HCT116 (cell line): ENCODE data around the gene NCKAP5. TPM values are rescaled to one million over a fixed set of nuclear protein-coding genes. Genes with fewer than 3 reads are reported as not detected.

Experiments used
- ATAC-seq: fragments of 200-7000 bp; cut with Tn5 transposase; 2 replicates; pipeline ENCODE4 v1.9.1; 2020; ENCODE audit warnings: mild to moderate bottlenecking, moderate library complexity
- BruUV-seq: library from RNA; stranded (reverse); fragments of 400-500 nt; replicated peaks from 2 replicates; lab custom pipeline; 2021; lab: Mats Ljungman, UMichigan
- CTCF ChIA-PET: fragments of 300-600 bp; sonication (Branson Sonifier 250); formaldehyde crosslinking; loops from one replicate; lab custom pipeline; 2021; ENCODE audit warnings: antibody characterized with exemption; lab: Charles Lee
- POLR2A ChIA-PET: fragments of 300-600, 350-600 bp; sonication (Branson Sonifier 250); formaldehyde crosslinking; loops from one replicate; lab custom pipeline; 2021; ENCODE audit warnings: antibody characterized with exemption; lab: Charles Lee
- RAD21 ChIA-PET, 2 experiments: fragments of 300-600 bp; sonication (Branson Sonifier 250); formaldehyde crosslinking; loops; one replicate each; lab custom pipeline; 2023; ENCODE audit warnings: low total read pairs in 2 of 2; ENCODE audit not compliant: uncharacterized antibody in 2 of 2, unreplicated experiment in 2 of 2, low non-redundant PET in 1 of 2; lab: Charles Lee
- DNase-seq: peaks from one replicate; pipeline ENCODE4 v3.0.0-alpha.2; 2010; ENCODE audit warnings: low read depth, low spot score
- H2AFZ ChIP-seq: fragments of 200-600 bp; shearing (Covaris generic), sonication (generic); 2 replicates; pipeline ENCODE4 v1.6.1; 2017; ENCODE audit warnings: low read depth, mixed run types, mixed read lengths, antibody characterized with exemption, low read length; ENCODE audit not compliant: poor library complexity, severe bottlenecking
- H3K27ac ChIP-seq: 2 replicates; pipeline ENCODE4 v1.5.1; 2012; ENCODE audit warnings: low read depth, low read length
- H3K27me3 ChIP-seq: fragments of 200-600 bp; sonication (generic); 2 replicates; pipeline ENCODE4 v1.6.1; 2016; ENCODE audit warnings: mixed run types, low read length, mixed read lengths; ENCODE audit not compliant: insufficient read depth
- H3K36me3 ChIP-seq, 2 experiments: fragments of 200-500 bp in 1 of 2; fragments of 200-600 bp in 1 of 2; sonication (Bioruptor generic) in 1 of 2; sonication (generic) in 1 of 2; 2 replicates each; pipeline versions ENCODE4 v1.5.1 to v1.6.1; 2014 to 2016; ENCODE audit warnings: low read length in 2 of 2, inconsistent platforms in 1 of 2, mixed read lengths in 1 of 2, mixed run types in 1 of 2; ENCODE audit not compliant: insufficient read depth in 2 of 2, control insufficient read depth in 1 of 2
- H3K4me1 ChIP-seq, 2 experiments: fragments of 200-600 bp in 1 of 2; sonication (generic) in 1 of 2; 2 replicates each; pipeline versions ENCODE4 v1.5.1 to v1.6.1; 2012 to 2017; ENCODE audit warnings: low read length in 2 of 2, inconsistent platforms in 1 of 2, mild to moderate bottlenecking in 1 of 2, mixed read lengths in 1 of 2, mixed run types in 1 of 2, moderate library complexity in 1 of 2; ENCODE audit not compliant: insufficient read depth in 2 of 2, control insufficient read depth in 1 of 2
- H3K4me2 ChIP-seq: fragments of 200-600 bp; sonication (generic); 2 replicates; pipeline ENCODE4 v1.6.1; 2017; ENCODE audit warnings: mixed run types, low read length, mixed read lengths
- H3K4me3 ChIP-seq, 2 experiments: fragments of 200-600 bp in 1 of 2; sonication (generic) in 1 of 2; replicated peaks in 1 of 2; 2 replicates each; pipeline ENCODE4 v1.5.1; 2011 to 2016; ENCODE audit warnings: low read length in 2 of 2, control low read depth in 1 of 2, low read depth in 1 of 2, mild to moderate bottlenecking in 1 of 2, mixed read lengths in 1 of 2, mixed run types in 1 of 2
- H3K79me2 ChIP-seq: fragments of 200-600 bp; sonication (generic); 2 replicates; pipeline ENCODE4 v1.6.1; 2017; ENCODE audit warnings: mild to moderate bottlenecking, mixed run types, low read length, moderate library complexity, mixed read lengths; ENCODE audit not compliant: insufficient read depth
- H3K9ac ChIP-seq: fragments of 200-600 bp; sonication (generic); 2 replicates; pipeline ENCODE4 v1.6.1; 2016; ENCODE audit warnings: low read length, mixed read lengths
- H3K9me2 ChIP-seq: fragments of 200-600 bp; sonication (generic), shearing (Covaris generic); 2 replicates; pipeline ENCODE4 v1.6.1; 2017; ENCODE audit warnings: mixed run types, mild to moderate bottlenecking, moderate library complexity; ENCODE audit not compliant: insufficient read depth
- H3K9me3 ChIP-seq, 2 experiments: fragments of 200-500 bp in 1 of 2; fragments of 200-600 bp in 1 of 2; sonication (Bioruptor generic) in 1 of 2; sonication (generic) in 1 of 2; 2 replicates each; pipeline ENCODE4 v1.6.1; 2014 to 2017; ENCODE audit warnings: low read length in 2 of 2, mixed read lengths in 2 of 2, inconsistent platforms in 1 of 2, low read depth in 1 of 2, mild to moderate bottlenecking in 1 of 2, mixed run types in 1 of 2, moderate library complexity in 1 of 2; ENCODE audit not compliant: control insufficient read depth in 1 of 2, insufficient read depth in 1 of 2
- H4K20me1 ChIP-seq: fragments of 200-600 bp; sonication (generic), shearing (Covaris generic); 2 replicates; pipeline ENCODE4 v1.6.1; 2017; ENCODE audit warnings: mixed run types, mild to moderate bottlenecking, moderate library complexity; ENCODE audit not compliant: insufficient read depth
- ATF3 ChIP-seq: IDR thresholded peaks from 2 replicates; pipeline ENCODE4 v1.6.1; 2012
- CTCF ChIP-seq, 3 experiments: fragments of 200-600 bp in 1 of 3; sonication (generic) in 1 of 3; IDR thresholded peaks in 2 of 3; conservative IDR thresholded peaks in 1 of 3; 2 replicates each; pipeline ENCODE4 v1.5.1; 2012 to 2017; ENCODE audit warnings: low read depth in 2 of 3, low read length in 2 of 3, antibody characterized with exemption in 1 of 3, borderline replicate concordance in 1 of 3, control low read depth in 1 of 3, mild to moderate bottlenecking in 1 of 3, mixed read lengths in 1 of 3, mixed run types in 1 of 3, moderate library complexity in 1 of 3; ENCODE audit not compliant: insufficient read depth in 1 of 3
- EGR1 ChIP-seq: IDR thresholded peaks from 2 replicates; pipeline ENCODE4 v1.6.1; 2012; ENCODE audit warnings: low read depth
- RAD21 ChIP-seq: IDR thresholded peaks from 2 replicates; pipeline ENCODE4 v1.6.1; 2012; ENCODE audit warnings: low read depth, mild to moderate bottlenecking
- SP1 ChIP-seq: IDR thresholded peaks from 2 replicates; pipeline ENCODE4 v1.6.1; 2012; ENCODE audit warnings: low read depth
- YY1 ChIP-seq: IDR thresholded peaks from 2 replicates; pipeline ENCODE4 v1.6.1; 2011; ENCODE audit warnings: low read length, low read depth, moderate library complexity, mild to moderate bottlenecking; ENCODE audit not compliant: insufficient replicate concordance; ENCODE audit errors: extremely low read depth
- ZFX ChIP-seq: fragments of 450-650 bp; IDR thresholded peaks from 2 replicates; pipeline ENCODE4 v1.6.1; 2017
- ZNF274 ChIP-seq: fragments of 200-500 bp; sonication (Bioruptor generic); IDR thresholded peaks from 2 replicates; pipeline ENCODE4 v1.6.1; 2014; ENCODE audit warnings: mild to moderate bottlenecking, low read depth, low read length, inconsistent platforms
- intact Hi-C: fragments of 100-400 bp; cut with micrococcal nuclease; formaldehyde crosslinking; loops from 2 replicates; pipeline ENCODE4 v1.10.0; 2022
- total RNA-seq: library from RNA; stranded (reverse); gene quantifications from one replicate; pipeline ENCODE4 v1.2.1, GENCODE V29; 2021; ENCODE audit not compliant: unreplicated experiment

The NCKAP5 gene
- total RNA-seq, 1 experiment from 2014 or later: 0.30 TPM

- POLR2A ChIA-PET: no interaction called here
- TF ChIP-seq EGR1: no peak
- TF ChIP-seq ZNF274: no peak
- no peak for TF ChIP-seq RAD21
- TF ChIP-seq ATF3: no peak
- no peak for TF ChIP-seq ZFX
- TF ChIP-seq YY1: no peak
- TF ChIP-seq SP1: no peak
- TF ChIP-seq CTCF (IDR thresholded peaks at IDR 0.05 in 2 of 3, conservative IDR thresholded peaks at IDR 0.05 in 1 of 3; ENCODE audit: borderline replicate concordance in 1 of 3, insufficient read depth in 1 of 3, low read depth in 2 of 3, low read length in 2 of 3): no peak
- no peaks in the 10 kb centered on the region for H3K27me3 ChIP-seq
- no peak overlapping the region for H3K9ac ChIP-seq
- CTCF ChIA-PET: no interaction called here
- no peaks in the 10 kb centered on the region for H4K20me1 ChIP-seq
- DNase-seq (no peak), ATAC-seq (no peak)
- no peaks in the 10 kb centered on the region for H3K9me3 ChIP-seq
- no peaks in the 10 kb centered on the region for H3K79me2 ChIP-seq
- no TSS peak for BruUV-seq
- H3K4me1 ChIP-seq: no peaks in the 10 kb centered on the region
- no peak overlapping the region for H3K27ac ChIP-seq
- H3K4me3 ChIP-seq: no peak overlapping the region
- RAD21 ChIA-PET: no interaction called here
- H2AFZ ChIP-seq: no peak overlapping the region
- H3K4me2 ChIP-seq: no peak overlapping the region
- intact Hi-C loops: no loop called here
- H3K9me2 ChIP-seq: no peaks in the 10 kb centered on the region
- no peaks in the 10 kb centered on the region for H3K36me3 ChIP-seq
These were observed 833.3 kb downstream of the NCKAP5 start for GRCh38 chr2:132734961-132735360.

GRCh38 chr2:132733094-132733493, 835.2 kb downstream of the NCKAP5 start:
- no peaks in the 10 kb centered on the region for H3K79me2 ChIP-seq
- BruUV-seq: no TSS peak
- no peaks in the 10 kb centered on the region for H3K9me3 ChIP-seq
- no peak overlapping the region for H2AFZ ChIP-seq
- H3K4me1 ChIP-seq: no peaks in the 10 kb centered on the region
- ChIA-PET POLR2A (no interaction called here), RAD21 (no interaction called here), CTCF (no interaction called here)
- TF ChIP-seq RAD21 (no peak), ZNF274 (no peak)
- no peaks in the 10 kb centered on the region for H3K36me3 ChIP-seq
- H3K27me3 ChIP-seq: no peaks in the 10 kb centered on the region
- ATAC-seq (no peak), DNase-seq (no peak)
- no peak overlapping the region for H3K9ac ChIP-seq
- H3K27ac ChIP-seq: no peak overlapping the region
- H3K9me2 ChIP-seq: no peaks in the 10 kb centered on the region
- no peak overlapping the region for H3K4me3 ChIP-seq
- H4K20me1 ChIP-seq: no peaks in the 10 kb centered on the region
- intact Hi-C loops: no loop called here
- no peak overlapping the region for H3K4me2 ChIP-seq
